Muscle layer of colon (tissue), 2 donors: ENCODE data around the gene ACTR5.

Source experiments
- H3K27ac ChIP-seq: one replicate; pipeline ENCODE4 v1.7.0; 2013; ENCODE audit warnings: low read depth, mild to moderate bottlenecking, low read length, moderate library complexity
- H3K27me3 ChIP-seq, 2 donors: one replicate each; pipeline ENCODE4 v1.7.0; 2013; ENCODE audit warnings: low read length in 2 of 2, mild to moderate bottlenecking in 2 of 2; ENCODE audit not compliant: insufficient read depth in 2 of 2, control insufficient read depth in 1 of 2
- H3K36me3 ChIP-seq: one replicate; pipeline ENCODE4 v1.7.0; 2013; ENCODE audit warnings: mild to moderate bottlenecking, low read length; ENCODE audit not compliant: insufficient read depth
- H3K4me1 ChIP-seq: one replicate; pipeline ENCODE4 v1.7.0; 2013; ENCODE audit warnings: mild to moderate bottlenecking, low read length; ENCODE audit not compliant: insufficient read depth
- H3K4me3 ChIP-seq, 2 donors: one replicate each; pipeline ENCODE4 v1.7.0; 2013; ENCODE audit warnings: low read length in 2 of 2, low read depth in 1 of 2, mild to moderate bottlenecking in 1 of 2, moderate library complexity in 1 of 2
- H3K9ac ChIP-seq: one replicate; pipeline ENCODE4 v1.7.0; 2013; ENCODE audit warnings: low read length
- H3K9me3 ChIP-seq: one replicate; pipeline ENCODE4 v1.7.0; 2013; ENCODE audit warnings: mild to moderate bottlenecking, low read length
- donor health status: abdominal sarcoma.
- donor health status: Adenocarcinoma of cecum.

ACTR5 gene

DNA sequence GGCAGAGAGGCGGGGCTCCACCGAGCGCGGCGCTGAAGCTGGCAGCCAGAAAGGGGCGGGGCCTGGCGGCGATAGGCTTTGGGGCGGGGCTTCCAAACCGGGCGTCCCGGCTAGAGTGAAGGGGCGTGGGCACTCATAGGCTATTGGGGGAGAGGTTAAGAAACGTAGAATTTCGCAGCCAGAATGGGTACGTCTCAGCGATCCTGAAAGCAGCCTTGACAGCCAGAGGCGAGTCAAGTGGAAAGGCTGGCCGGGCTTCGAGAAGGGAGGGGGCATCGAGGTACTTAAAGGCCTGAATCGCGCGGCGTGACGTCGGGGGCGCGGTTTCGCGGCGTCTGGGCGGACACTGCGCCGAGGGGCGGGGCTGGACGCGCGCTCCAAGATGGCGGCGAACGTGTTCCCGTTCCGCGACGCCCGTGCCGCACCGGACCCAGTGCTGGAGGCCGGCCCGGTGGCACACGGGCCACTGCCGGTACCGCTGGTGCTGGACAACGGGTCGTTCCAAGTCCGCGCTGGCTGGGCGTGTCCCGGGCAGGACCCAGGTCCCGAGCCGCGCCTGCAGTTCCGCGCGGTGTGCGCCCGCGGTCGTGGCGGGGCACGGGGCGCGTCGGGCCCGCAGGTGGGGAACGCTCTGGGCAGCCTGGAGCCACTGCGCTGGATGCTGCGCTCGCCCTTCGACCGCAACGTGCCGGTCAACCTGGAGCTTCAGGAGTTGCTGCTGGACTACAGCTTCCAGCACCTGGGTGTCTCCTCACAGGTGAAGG is at the start of gene ACTR5:
Gene ACTR5, plus strand, starts transcription at position 364 of the 764 bp plus-strand sequence. Its CDS starts 19 bp downstream, at position 383.
- H3K27me3 ChIP-seq: no peaks in the 10 kb centered on the region

DNA sequence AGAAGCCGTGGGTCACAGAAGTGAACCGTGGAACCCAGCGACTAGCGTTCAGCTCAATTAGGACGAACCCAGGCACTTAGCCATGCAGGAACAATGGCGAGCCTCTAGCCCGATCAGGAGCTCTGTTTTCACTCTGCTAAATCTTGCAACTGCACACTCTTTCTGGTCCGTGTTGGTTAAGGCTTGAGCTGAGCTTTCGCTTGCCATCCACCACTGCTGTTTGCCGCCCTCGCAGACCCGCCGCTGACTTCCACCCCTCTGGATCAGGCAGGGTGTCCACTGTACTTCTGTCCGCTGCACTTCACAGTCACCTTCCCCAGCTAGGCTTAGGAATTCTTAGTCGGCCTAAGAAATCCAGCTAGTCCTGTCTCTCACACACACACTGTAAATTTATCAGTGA is 49.7 kb upstream of the ACTR5 start:
- H3K27ac ChIP-seq: no peak overlapping the region
- peaks cover 0 to 9% of the 10 kb centered on the region in 2 donors for H3K27me3 ChIP-seq
- no peaks in the 10 kb centered on the region for H3K4me1 ChIP-seq
- no peak overlapping the region for H3K4me3 ChIP-seq
- no peak overlapping the region for H3K9ac ChIP-seq
- H3K9me3 ChIP-seq: no peaks in the 10 kb centered on the region
- no peaks in the 10 kb centered on the region for H3K36me3 ChIP-seq

More for the DNA sequence above, at the start of gene ACTR5:
- H3K9ac ChIP-seq: peak within 1 kb of the TSS; percentile 63
- H3K27ac ChIP-seq: peak within 1 kb of the TSS; percentile 56
- H3K9me3 ChIP-seq: no peaks in the 10 kb centered on the region
- peak within 1 kb of the TSS; percentile 66 to 79 for H3K4me3 ChIP-seq
- peaks cover 15% of the 10 kb centered on the region for H3K4me1 ChIP-seq
- H3K36me3 ChIP-seq: peaks cover 10% of the 10 kb centered on the region

DNA sequence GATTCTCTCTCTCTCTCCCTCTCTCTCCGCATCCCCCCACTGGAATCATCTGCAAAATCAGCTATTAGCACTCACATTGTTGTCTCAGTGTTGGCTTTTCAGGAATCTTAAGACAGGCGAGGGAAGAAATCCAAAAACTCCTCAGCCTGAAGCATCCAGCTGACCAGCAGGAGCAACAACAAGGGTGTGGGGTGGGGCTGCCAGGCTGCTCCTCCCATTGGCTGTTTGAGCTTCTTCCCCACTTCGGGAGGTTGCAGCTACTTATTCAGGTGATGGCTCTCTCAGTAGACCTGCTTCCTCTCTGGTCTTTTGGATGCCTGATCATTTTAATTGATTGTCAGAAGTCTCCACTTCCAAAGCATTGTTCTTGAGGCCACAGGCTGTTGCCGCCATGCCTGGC is 48.1 kb upstream of the ACTR5 start:
- Histone ChIP-seq H3K36me3 (no peaks in the 10 kb centered on the region), H3K4me3 (no peak overlapping the region), H3K9ac (no peak overlapping the region), H3K9me3 (no peaks in the 10 kb centered on the region), H3K27me3 (peaks cover 0 to 9% of the 10 kb centered on the region in 2 donors), H3K27ac (no peak overlapping the region), H3K4me1 (no peaks in the 10 kb centered on the region)

DNA sequence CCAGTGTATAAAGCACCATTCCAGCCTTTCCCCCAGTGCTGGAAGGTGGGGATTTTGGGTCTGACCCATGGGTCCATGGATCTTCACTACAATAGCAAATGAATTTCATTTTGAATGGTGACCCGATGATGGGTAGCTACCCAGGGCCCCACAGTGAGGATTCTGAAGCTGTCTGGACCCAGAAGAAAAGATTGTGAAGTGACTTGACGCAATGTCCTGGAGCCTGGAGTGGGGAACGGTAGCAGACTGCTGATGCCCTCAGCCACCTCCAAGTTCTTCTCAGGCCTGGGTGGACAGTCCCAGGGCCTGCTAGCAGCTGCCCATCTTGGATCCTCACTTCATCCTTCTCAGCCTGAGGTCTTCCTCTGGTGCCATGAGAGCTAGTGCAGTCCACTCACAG is 47.3 kb upstream of the ACTR5 start:
- Histone ChIP-seq H3K27ac (no peak overlapping the region), H3K36me3 (no peaks in the 10 kb centered on the region), H3K4me1 (no peaks in the 10 kb centered on the region), H3K27me3 (peaks cover 0 to 9% of the 10 kb centered on the region in 2 donors), H3K9me3 (no peaks in the 10 kb centered on the region), H3K9ac (no peak overlapping the region), H3K4me3 (no peak overlapping the region)

DNA sequence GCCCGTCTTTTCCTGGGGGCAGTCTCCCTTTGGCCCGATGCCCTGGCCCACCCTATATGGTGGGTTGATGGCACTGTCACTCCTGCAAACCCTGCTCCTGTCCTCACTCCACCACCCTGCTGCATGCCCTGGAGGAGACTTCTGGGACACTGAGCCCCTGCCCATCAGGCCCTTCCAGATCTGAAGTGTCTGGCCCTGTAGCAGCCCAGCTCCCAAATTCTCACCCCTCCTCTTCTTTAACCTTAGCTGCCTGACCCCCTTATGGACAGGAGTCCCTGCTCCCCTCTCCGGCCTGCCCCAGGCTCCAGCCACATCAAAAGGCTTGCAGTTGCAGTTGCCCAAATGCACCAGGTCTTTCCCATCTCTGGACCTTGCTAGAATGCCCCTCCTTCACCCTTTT is 44.7 kb upstream of the ACTR5 start:
- no peak overlapping the region for H3K4me3 ChIP-seq
- no peak overlapping the region for H3K27ac ChIP-seq
- H3K27me3 ChIP-seq: peaks cover 0 to 9% of the 10 kb centered on the region in 2 donors
- no peaks in the 10 kb centered on the region for H3K4me1 ChIP-seq
- H3K9me3 ChIP-seq: no peaks in the 10 kb centered on the region
- H3K36me3 ChIP-seq: no peaks in the 10 kb centered on the region
- H3K9ac ChIP-seq: no peak overlapping the region

DNA sequence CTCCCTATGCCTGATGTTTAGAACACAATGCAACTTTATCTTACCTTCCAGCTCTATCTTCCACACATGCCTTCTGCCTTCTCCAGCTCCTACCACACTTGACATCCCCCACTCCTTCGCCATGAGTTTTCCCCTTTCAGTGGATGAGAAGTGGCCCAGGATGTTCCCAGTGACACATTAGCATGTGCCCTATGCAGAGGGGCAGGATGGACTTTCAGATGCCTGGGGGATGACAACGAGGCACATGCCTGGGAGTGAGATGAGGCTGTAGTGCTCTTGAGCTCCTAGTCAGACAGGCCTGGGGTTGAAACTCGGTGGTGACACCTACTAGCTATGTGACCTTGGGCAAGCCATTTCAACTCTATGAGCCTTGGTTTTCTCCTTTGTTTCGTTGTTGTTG is 44.1 kb upstream of the ACTR5 start:
- no peak overlapping the region for H3K4me3 ChIP-seq
- no peaks in the 10 kb centered on the region for H3K36me3 ChIP-seq
- no peak overlapping the region for H3K9ac ChIP-seq
- H3K27me3 ChIP-seq: peaks cover 0 to 9% of the 10 kb centered on the region in 2 donors
- H3K4me1 ChIP-seq: no peaks in the 10 kb centered on the region
- H3K9me3 ChIP-seq: no peaks in the 10 kb centered on the region
- no peak overlapping the region for H3K27ac ChIP-seq

DNA sequence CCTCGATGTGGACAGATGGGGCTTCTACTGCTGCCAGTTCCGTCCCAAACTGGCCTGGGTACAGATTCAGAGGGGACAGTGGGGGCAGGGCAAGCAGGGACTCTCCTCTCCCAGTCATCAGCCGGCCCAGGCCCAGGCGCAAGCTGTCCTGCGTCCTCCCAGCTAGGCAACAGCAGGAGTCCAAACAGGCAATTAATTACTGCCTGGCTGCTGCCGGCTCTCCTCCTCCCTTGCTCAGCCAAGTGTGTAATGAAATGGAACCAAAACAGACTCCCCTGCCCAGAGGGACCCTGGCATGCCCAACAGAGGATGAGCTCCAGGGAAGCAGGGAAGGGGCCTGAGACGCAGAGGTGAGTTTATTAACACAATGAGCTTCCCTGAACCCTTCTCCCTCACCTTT is 41.8 kb upstream of the ACTR5 start:
- Histone ChIP-seq H3K4me1 (no peaks in the 10 kb centered on the region), H3K4me3 (no peak overlapping the region), H3K27ac (no peak overlapping the region), H3K9ac (no peak overlapping the region), H3K27me3 (no peaks in the 10 kb centered on the region), H3K36me3 (no peaks in the 10 kb centered on the region), H3K9me3 (no peaks in the 10 kb centered on the region)

DNA sequence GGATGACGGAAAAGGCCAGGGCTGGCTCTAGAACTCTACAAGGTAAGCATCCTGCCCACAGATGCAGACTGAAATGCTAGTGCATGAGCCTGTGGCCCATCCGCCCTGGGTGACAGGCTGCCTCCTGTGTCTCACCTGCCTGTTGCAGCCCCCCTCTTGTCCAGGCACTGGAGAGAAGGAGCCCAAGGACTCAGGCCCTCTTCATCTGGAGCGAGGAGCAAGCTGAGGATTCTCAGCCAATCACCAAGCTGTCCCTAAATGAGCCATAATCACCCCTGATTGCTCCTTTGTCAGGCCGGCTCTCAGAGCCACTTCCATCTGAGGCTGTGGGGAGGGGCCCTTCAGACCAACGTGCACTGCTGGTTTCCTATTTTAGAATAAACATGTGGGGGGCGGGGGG is 34.0 kb upstream of the ACTR5 start:
- Histone ChIP-seq H3K27ac (no peak overlapping the region), H3K9ac (no peak overlapping the region), H3K9me3 (no peaks in the 10 kb centered on the region), H3K27me3 (peaks cover 0 to 19% of the 10 kb centered on the region in 2 donors), H3K4me3 (no peak overlapping the region), H3K36me3 (no peaks in the 10 kb centered on the region), H3K4me1 (no peaks in the 10 kb centered on the region)

DNA sequence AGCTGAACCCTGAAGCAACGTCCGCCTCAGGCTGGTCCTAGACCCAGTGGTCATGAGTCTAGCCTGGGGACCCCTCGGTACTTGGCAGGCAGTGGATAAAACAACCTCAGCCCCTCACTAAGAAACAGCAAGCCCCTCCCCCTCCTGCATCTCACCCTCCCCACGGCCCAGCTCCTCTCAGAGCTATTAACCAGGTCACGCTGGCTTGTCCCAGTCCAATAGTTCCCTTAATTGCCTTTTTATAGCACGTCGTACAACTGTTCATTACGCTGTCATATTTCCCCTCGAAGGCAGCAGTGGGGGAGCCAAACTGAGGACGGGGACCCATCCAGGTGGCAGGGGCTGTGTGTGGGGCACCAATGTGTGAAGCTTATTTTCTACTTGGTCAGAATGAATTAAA is 32.6 kb upstream of the ACTR5 start:
- Histone ChIP-seq H3K27ac (no peak overlapping the region), H3K9me3 (no peaks in the 10 kb centered on the region), H3K4me1 (no peaks in the 10 kb centered on the region), H3K27me3 (peaks cover 0 to 30% of the 10 kb centered on the region in 2 donors), H3K4me3 (no peak overlapping the region), H3K36me3 (no peaks in the 10 kb centered on the region), H3K9ac (no peak overlapping the region)

DNA sequence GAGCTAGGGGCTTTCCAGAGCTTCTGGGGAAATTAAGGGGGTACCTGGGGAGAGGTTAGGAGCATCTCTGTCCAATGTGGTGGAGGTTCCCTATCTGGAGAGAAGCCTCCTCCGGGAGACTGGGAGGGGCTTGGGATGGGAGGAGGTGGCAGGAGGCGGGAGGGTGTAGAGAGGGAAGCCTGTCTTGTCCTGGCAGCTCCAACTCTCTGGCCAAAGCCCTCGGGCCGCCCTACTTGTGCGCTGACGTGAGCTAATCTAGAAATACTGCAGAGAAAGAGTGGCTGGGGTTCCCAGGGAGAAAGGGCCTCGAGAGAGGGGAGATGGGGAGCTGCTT is 25.6 kb upstream of the ACTR5 start:
- Histone ChIP-seq H3K27me3 (peaks cover 32 to 75% of the 10 kb centered on the region in 2 donors), H3K4me3 (no peak overlapping the region), H3K27ac (no peak overlapping the region), H3K9ac (no peak overlapping the region), H3K9me3 (no peaks in the 10 kb centered on the region), H3K4me1 (no peaks in the 10 kb centered on the region), H3K36me3 (no peaks in the 10 kb centered on the region)

DNA sequence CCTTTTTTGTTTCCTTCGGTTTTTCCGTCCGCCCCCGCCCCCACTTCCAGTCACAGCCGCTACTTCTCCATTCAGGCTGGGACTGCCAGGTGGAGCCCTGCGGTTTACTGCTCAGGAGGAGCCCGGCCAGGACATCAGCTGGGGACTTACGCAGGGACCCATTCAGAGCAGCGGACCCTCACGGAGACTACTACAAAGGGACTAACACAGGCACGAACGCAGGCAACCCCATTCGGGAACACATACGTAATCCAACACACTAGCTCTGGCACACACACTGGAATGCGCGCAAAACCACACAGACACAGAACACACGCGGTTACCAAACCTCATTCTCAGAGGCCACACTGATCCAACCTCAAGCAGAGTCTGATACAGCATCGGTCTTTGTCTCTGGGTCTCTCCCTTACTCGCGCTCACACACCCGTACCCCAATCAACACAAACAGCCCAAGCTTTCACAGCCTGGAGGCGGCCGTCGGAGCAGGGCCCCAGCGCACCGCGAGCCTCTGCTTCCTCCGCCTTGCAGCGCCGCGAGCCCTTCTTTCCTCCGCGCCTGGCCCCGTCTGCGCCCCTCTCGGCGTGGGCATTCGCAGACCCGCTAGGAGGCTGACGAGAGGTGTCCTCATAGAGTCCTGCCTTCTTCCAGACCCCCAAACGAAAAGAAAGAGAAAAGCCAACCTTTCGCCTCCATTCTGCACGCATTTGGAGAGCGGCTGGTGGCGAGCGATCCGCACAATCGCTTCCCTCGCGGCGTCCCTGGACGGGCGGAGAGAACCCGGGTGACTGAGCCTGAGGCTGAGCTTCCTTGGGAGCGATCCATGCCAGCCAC is 25.0 kb upstream of the ACTR5 start:
- Histone ChIP-seq H3K9me3 (no peaks in the 10 kb centered on the region), H3K4me1 (no peaks in the 10 kb centered on the region), H3K4me3 (no peak overlapping the region), H3K27ac (no peak overlapping the region), H3K27me3 (peaks cover 38 to 80% of the 10 kb centered on the region in 2 donors), H3K36me3 (no peaks in the 10 kb centered on the region), H3K9ac (no peak overlapping the region)
